ENCODE results near the gene PPP1R27. TPM values are rescaled to one million over a fixed set of nuclear protein-coding genes. Genes with fewer than 3 reads are reported as not detected.
A peak's percentile ranks its signal among the peaks of the same experiment; 100 is the strongest.

Gene PPP1R27
- total RNA-seq, 1 experiment from 2014 or later: not detected

DNA sequence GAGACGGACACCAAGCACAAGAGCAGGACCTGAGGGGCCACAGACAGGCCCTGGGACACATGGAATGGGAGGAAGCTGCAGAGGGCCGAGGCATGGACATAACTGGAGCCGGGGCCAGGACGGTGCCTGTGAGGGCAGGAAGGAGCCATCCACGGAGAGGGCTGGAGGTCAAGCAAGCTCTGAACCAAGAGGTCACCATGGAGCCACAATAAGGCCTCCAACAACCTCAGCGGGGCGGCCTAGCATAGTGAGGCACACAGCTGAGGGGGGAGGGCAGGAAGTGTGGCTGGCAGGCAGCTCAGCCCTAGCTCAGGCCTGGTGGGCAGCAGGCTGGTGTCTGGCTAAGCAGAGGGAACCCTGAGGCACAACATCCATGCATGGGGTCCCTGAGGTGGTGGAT lies 6.2 kb downstream of the PPP1R27 start:
- Histone ChIP-seq H3K27ac (no peak overlapping the region), H3K4me1 (replicated peaks) (peaks cover 19% of the 10 kb centered on the region), H3K27me3 (replicated peaks) (no peaks in the 10 kb centered on the region), H3K36me3 (peaks cover 19% of the 10 kb centered on the region), H3K9me3 (replicated peaks) (no peaks in the 10 kb centered on the region), H3K4me3 (no peak overlapping the region)
- no peak for DNase-seq (ENCODE audit: low read depth in 1 of 2, low spot score in 2 of 2)

- DNase-seq (ENCODE audit: low read depth in 1 of 2, low spot score in 2 of 2): no peak
These were observed 8.9 kb downstream of the PPP1R27 start for GRCh38 chr17:81825841-81826466.

DNA sequence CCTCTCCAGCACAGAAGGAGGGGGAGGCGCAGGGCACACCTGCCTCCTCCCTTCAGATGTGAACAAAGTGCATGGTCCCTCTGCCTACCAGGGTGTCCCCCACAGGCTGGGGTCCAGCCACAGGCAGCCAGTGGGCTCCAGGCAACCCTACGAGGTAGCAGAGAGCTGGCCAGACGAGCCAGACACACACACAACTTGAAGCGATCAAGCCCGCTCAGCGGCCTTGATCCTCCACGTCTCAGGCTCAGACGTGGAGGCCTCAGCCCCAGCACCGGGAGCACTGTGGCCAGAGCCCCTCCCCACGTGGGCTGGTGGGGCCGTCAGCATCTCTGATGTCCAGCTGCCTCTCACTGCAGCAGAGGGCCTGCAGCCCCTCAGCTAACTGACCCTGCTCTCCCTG lies 10.3 kb downstream of the PPP1R27 start:
- peaks cover 14% of the 10 kb centered on the region for H3K4me1 ChIP-seq (replicated peaks)
- H3K36me3 ChIP-seq: peaks cover 23% of the 10 kb centered on the region

More at GRCh38 chr17:81825841-81826466, 8.9 kb downstream of the PPP1R27 start:
- H3K27me3 ChIP-seq (replicated peaks): no peaks in the 10 kb centered on the region
- peaks cover 14% of the 10 kb centered on the region for H3K4me1 ChIP-seq (replicated peaks)
- H3K36me3 ChIP-seq: peaks cover 26% of the 10 kb centered on the region
- no peak overlapping the region for H3K27ac ChIP-seq
- H3K9me3 ChIP-seq (replicated peaks): no peaks in the 10 kb centered on the region
- H3K4me3 ChIP-seq: no peak overlapping the region

DNA sequence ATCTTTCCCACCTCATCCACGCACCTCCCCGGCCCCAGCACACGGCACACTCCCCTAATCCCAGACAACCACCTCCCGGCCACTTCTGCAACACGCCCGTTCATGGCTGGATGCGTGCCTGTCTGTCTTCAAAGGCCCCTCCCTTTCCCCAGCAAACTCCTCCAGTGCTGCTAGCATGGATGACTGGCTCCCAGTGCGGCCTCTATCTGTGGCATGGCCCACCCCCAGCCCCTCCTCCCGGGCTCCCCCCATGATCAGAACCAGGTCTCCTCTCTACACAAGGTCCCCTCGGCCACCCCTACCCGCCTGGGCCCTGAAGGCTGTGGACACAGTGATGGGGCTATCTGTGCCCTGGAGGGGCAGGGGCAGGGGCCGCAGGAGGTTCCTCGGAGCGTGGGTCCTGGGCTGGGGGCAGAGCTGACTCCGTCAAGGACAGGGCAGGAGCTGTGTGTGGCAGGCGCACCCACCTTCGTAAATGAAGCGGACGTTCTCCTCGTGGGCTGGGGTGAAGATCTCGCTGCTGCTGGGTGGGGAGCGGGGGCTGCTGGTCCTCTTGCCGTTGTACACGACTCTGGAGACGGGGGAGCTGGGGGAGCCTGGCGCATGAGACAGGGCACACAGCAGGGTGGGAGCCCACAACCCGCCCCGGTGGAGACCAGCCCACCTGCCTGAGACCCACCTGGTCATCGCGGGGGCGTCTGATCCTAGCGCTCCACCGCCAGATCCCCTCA lies 10.9 kb downstream of the PPP1R27 start:
- Histone ChIP-seq H3K27me3 (replicated peaks) (no peaks in the 10 kb centered on the region), H3K9me3 (replicated peaks) (no peaks in the 10 kb centered on the region; the same call in 1 of the 2 replicates), H3K4me3 (no peak overlapping the region), H3K4me1 (replicated peaks) (peaks cover 14% of the 10 kb centered on the region), H3K36me3 (peaks cover 23% of the 10 kb centered on the region), H3K27ac (no peak overlapping the region)
- no peak for DNase-seq (ENCODE audit: low read depth in 1 of 2, low spot score in 2 of 2)

More for the DNA sequence above, 10.3 kb downstream of the PPP1R27 start:
- Histone ChIP-seq H3K27me3 (replicated peaks) (no peaks in the 10 kb centered on the region), H3K27ac (no peak overlapping the region), H3K4me3 (no peak overlapping the region), H3K9me3 (replicated peaks) (no peaks in the 10 kb centered on the region)
- no peak for DNase-seq (ENCODE audit: low read depth in 1 of 2, low spot score in 2 of 2)

GRCh38 chr17:81822996-81823819 lies 11.6 kb downstream of the PPP1R27 start:
- peaks cover 14% of the 10 kb centered on the region for H3K4me1 ChIP-seq (replicated peaks)
- H3K4me3 ChIP-seq: no peak overlapping the region
- no peak for DNase-seq (ENCODE audit: low read depth in 1 of 2, low spot score in 2 of 2)
- H3K27ac ChIP-seq: no peak overlapping the region
- H3K36me3 ChIP-seq: peaks cover 23% of the 10 kb centered on the region
- no peaks in the 10 kb centered on the region for H3K27me3 ChIP-seq (replicated peaks)
- no peaks in the 10 kb centered on the region; the same call in 1 of the 2 replicates for H3K9me3 ChIP-seq (replicated peaks)

- no peaks in the 10 kb centered on the region; the same call in 1 of the 2 replicates for H3K9me3 ChIP-seq (replicated peaks)
- peaks cover 16% of the 10 kb centered on the region for H3K4me1 ChIP-seq (replicated peaks)
- H3K27ac ChIP-seq: peak overlapping the region; percentile 9
- H3K4me3 ChIP-seq: no peak overlapping the region
- peaks cover 23% of the 10 kb centered on the region for H3K36me3 ChIP-seq
- H3K27me3 ChIP-seq (replicated peaks): no peaks in the 10 kb centered on the region
- DNase-seq (ENCODE audit: low read depth in 1 of 2, low spot score in 2 of 2): no peak
These were observed 12.6 kb downstream of the PPP1R27 start for GRCh38 chr17:81822312-81822637.

DNA sequence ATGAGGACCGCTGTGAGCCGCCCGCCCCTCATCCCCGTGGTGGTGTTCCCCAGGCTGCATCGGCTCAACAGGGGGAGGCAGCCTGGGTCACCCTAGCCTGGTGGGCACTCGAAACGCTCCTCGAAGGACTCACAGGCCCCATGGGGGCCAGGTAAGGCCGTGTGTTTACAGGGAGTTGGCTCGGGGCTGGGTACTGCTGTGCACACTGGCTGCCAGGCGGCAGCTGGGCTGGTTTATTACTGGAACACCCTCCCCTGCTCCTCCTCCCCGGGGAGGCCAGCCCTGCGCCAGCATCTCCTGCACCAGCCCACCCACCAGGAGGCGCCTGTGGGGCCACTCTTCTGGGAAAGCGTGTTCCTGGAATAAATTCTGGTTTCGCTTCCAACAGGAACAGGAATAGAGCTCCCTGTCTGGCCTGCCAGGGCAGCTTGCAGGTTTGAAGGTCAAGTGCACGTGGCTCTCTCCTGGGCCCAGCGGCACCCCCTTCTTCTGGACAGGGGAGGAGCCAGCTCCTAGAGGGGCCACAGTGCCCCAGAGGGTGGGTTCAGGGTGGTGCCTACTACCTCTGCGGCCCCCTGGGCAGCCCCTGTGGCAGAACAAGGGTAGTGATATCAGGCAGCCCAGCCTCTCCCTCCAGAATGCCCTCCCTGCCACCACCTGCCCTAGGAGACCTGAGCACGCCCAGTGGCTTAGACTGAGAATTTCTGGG lies 13.1 kb downstream of the PPP1R27 start:
- DNase-seq (ENCODE audit: low read depth in 1 of 2, low spot score in 2 of 2): peak; percentile 87 to 94
- Histone ChIP-seq H3K9me3 (replicated peaks) (no peaks in the 10 kb centered on the region; the same call in 1 of the 2 replicates), H3K36me3 (peaks cover 23% of the 10 kb centered on the region), H3K4me3 (no peak overlapping the region), H3K27ac (peak overlapping the region; percentile 9), H3K4me1 (replicated peaks) (peaks cover 21% of the 10 kb centered on the region), H3K27me3 (replicated peaks) (0 out of 2 replicates have a peak, but pooled peaks cover 4% of the 10 kb centered on the region)

DNA sequence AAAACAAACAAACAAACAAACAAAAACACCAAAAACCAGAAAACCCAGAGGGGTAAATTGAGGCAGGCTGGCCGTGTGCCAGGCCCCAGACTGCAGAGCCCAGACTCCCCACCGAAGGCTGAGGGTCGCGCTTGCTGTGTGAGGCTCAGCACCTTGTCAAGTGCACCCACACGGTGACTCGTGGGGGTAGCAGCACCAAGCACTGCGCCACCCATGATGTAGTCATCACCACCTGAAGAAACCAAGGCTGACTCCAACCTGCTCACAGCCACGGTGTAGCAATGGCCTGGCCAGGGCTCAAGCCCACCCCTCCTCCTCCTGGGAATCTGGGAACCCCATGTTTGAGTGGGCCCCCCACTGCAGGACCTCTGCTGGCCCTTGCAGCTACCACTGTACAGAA lies 13.7 kb downstream of the PPP1R27 start:
- no peak overlapping the region for H3K4me3 ChIP-seq
- peaks cover 23% of the 10 kb centered on the region for H3K36me3 ChIP-seq
- H3K27me3 ChIP-seq (replicated peaks): peaks cover 9% of the 10 kb centered on the region; the same call in 1 of the 2 replicates
- no peaks in the 10 kb centered on the region; the same call in 1 of the 2 replicates for H3K9me3 ChIP-seq (replicated peaks)
- no peak for DNase-seq (ENCODE audit: low read depth in 1 of 2, low spot score in 2 of 2)
- H3K27ac ChIP-seq: no peak overlapping the region
- H3K4me1 ChIP-seq (replicated peaks): peaks cover 28% of the 10 kb centered on the region

- no peak for DNase-seq (ENCODE audit: low read depth in 1 of 2, low spot score in 2 of 2)
- peaks cover 22% of the 10 kb centered on the region for H3K36me3 ChIP-seq
- H3K4me3 ChIP-seq: no peak overlapping the region
- H3K27ac ChIP-seq: no peak overlapping the region
- H3K27me3 ChIP-seq (replicated peaks): peaks cover 10% of the 10 kb centered on the region; the same call in 1 of the 2 replicates
- peaks cover 36% of the 10 kb centered on the region for H3K4me1 ChIP-seq (replicated peaks)
- no peaks in the 10 kb centered on the region; the same call in 1 of the 2 replicates for H3K9me3 ChIP-seq (replicated peaks)
These were observed 15.1 kb downstream of the PPP1R27 start for GRCh38 chr17:81819708-81820107.

DNA sequence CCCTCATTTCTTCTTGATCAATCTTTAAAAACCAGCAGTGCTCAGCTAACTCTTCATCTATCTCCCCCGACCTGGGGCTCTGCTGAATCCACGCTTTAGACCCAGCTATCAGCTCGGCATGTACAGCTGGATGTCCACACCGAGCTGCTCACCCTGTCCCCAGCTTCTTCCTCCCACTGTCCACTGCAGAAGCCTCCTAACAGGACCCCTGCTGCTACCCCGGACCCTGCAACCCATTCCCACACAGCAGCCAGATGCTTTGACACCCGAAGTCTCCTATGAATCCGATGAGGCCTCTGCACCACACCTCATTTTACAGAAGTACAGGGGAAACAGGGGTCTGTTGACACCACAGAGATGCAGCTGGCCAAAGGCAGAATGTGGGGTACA lies 17.1 kb downstream of the PPP1R27 start:
- H3K4me1 ChIP-seq (replicated peaks): peaks cover 37% of the 10 kb centered on the region
- H3K27me3 ChIP-seq (replicated peaks): peaks cover 16% of the 10 kb centered on the region
- peaks cover 9% of the 10 kb centered on the region for H3K36me3 ChIP-seq
- DNase-seq (ENCODE audit: low read depth in 1 of 2, low spot score in 2 of 2): no peak
- no peak overlapping the region for H3K27ac ChIP-seq
- H3K4me3 ChIP-seq: no peak overlapping the region
- H3K9me3 ChIP-seq (replicated peaks): no peaks in the 10 kb centered on the region; the same call in 1 of the 2 replicates

DNA sequence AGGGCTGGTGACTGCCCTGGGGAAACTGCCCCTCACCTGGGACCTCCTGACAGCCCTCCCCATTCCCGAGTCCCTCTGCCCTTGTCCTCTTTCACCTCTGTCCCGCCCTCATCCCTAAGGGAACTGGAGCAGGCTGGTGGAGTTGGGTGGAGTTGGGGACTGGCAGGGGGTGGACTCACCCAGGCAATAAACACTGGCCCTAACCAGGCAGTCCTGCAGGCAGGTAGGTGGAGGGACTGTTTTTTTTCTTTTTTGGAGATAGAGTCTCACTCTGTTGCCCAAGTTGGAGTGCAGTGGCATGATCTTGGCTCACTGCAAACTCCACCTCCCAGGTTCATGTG lies 19.2 kb downstream of the PPP1R27 start:
- no peak for DNase-seq (ENCODE audit: low read depth in 1 of 2, low spot score in 2 of 2)
- H3K4me3 ChIP-seq: no peak overlapping the region
- peaks cover 23% of the 10 kb centered on the region for H3K4me1 ChIP-seq (replicated peaks)
- H3K27me3 ChIP-seq (replicated peaks): peaks cover 30% of the 10 kb centered on the region
- H3K27ac ChIP-seq: no peak overlapping the region
- H3K36me3 ChIP-seq: no peaks in the 10 kb centered on the region
- H3K9me3 ChIP-seq (replicated peaks): no peaks in the 10 kb centered on the region; the same call in 1 of the 2 replicates

DNA sequence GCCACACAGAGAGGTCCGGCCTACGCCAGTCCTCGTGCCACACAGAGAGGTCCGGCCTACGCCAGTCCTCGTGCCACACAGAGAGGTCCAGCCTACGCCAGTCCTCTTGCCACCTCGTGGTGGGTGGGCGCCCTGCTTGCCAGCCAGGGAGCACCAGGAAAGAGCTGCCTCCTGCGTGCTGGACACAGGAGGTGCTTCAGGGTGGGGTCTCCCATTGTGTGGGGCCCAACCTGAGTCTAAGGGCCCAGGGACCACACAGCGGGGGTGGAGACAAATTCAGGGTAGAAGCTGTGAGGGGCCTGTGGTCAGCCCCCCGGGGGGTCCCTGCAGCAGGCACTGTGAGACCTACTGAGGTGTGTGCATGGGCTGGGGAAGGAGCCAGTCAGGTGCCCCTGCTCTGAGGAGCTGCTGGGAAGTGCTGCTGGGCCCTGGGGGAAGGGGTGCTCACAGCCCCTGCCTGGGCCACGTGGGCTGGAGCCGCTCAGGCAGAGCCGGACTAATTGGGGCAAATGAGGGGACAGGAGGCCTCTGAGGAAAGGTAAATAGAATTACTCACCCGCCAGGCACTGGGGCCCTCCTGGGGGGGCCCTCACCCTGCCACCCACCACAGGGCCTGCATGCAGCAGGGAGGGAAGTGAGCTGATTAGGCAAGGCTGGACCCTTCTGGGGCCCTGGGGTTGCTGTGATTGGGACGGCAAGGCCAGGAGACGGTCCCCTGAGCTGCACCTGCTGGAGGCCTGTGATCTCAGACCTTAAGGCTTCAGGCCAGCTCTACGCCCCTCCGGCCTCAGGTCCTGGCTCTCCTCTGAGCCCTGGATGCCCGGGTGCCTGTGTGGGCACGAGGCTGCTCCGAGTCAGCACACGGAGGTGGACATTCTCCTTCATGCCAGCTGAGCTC lies 19.9 kb downstream of the PPP1R27 start:
- no peaks in the 10 kb centered on the region for H3K36me3 ChIP-seq
- no peak for DNase-seq (ENCODE audit: low read depth in 1 of 2, low spot score in 2 of 2)
- no peak overlapping the region for H3K4me3 ChIP-seq
- H3K27me3 ChIP-seq (replicated peaks): peaks cover 35% of the 10 kb centered on the region
- H3K9me3 ChIP-seq (replicated peaks): no peaks in the 10 kb centered on the region; the same call in 1 of the 2 replicates
- H3K27ac ChIP-seq: no peak overlapping the region
- peaks cover 23% of the 10 kb centered on the region for H3K4me1 ChIP-seq (replicated peaks)

All from SJSA1 (cell line).